Small intestine (tissue), 7 donors: Measurements from ENCODE around the gene VPS25. TPM values are rescaled to one million over a fixed set of nuclear protein-coding genes. Genes with fewer than 3 reads are reported as not detected.

ENCODE experiments used
- DNase-seq, 2 donors: peaks; one replicate each; pipeline versions ENCODE4 v3.0.0 to v3.0.0-alpha.2; 2013
- FAIRE-seq: peaks from 2 replicates; lab custom pipeline; 2012; peaks lifted over from hg19 to GRCh38; lab: Jason Lieb, UNC
- H3K27ac ChIP-seq, 3 donors: one replicate each; pipeline ENCODE4 v1.5.1; 2013; ENCODE audit warnings: low read length in 2 of 3, mild to moderate bottlenecking in 2 of 3, control low read depth in 1 of 3, inconsistent platforms in 1 of 3, low read depth in 1 of 3, moderate library complexity in 1 of 3
- H3K27me3 ChIP-seq, 3 donors: one replicate each; pipeline ENCODE4 v1.6.1; 2013; ENCODE audit warnings: low read length in 3 of 3, inconsistent platforms in 1 of 3; ENCODE audit not compliant: control insufficient read depth in 3 of 3, insufficient read depth in 3 of 3
- H3K36me3 ChIP-seq, 3 donors: one replicate each; pipeline ENCODE4 v1.6.1; 2013; ENCODE audit warnings: low read length in 3 of 3, inconsistent platforms in 1 of 3, low read depth in 1 of 3, mild to moderate bottlenecking in 1 of 3, moderate library complexity in 1 of 3; ENCODE audit not compliant: control insufficient read depth in 3 of 3, insufficient read depth in 2 of 3
- H3K4me1 ChIP-seq, 3 donors: one replicate each; pipeline ENCODE4 v1.6.1; 2013; ENCODE audit warnings: low read length in 2 of 3, inconsistent platforms in 1 of 3, low read depth in 1 of 3, mild to moderate bottlenecking in 1 of 3, moderate library complexity in 1 of 3; ENCODE audit not compliant: control insufficient read depth in 3 of 3, insufficient read depth in 2 of 3
- H3K4me3 ChIP-seq, 3 donors: one replicate each; pipeline ENCODE4 v1.5.1; 2013; ENCODE audit warnings: low read length in 3 of 3, control low read depth in 1 of 3, inconsistent platforms in 1 of 3, low read depth in 1 of 3, mild to moderate bottlenecking in 1 of 3, moderate library complexity in 1 of 3
- H3K9me3 ChIP-seq, 2 donors: one replicate each; pipeline ENCODE4 v1.6.1; 2013; ENCODE audit warnings: low read depth in 1 of 2, low read length in 1 of 2; ENCODE audit not compliant: control insufficient read depth in 2 of 2, insufficient read depth in 1 of 2
- WGBS, 3 donors: extraction: QIAGEN DNeasy Blood & Tissue Kit; methylation state at CpG; one replicate each; pipeline ENCODE4 v1.1.7; 2013; 5-methylcytosine and 5-hydroxymethylcytosine counted together
- polyA plus RNA-seq, 4 donors: library from polyadenylated mRNA; stranded (reverse) in 3 of 4; unstranded in 1 of 4; fragments of 200-250 nt in 3 of 4; fragments of 120-200 nt in 1 of 4; gene quantifications; one replicate each; pipeline versions ENCODE4 v1.2.1 to v1.2.3, GENCODE V29; 2013
- donor health status: healthy with polysubstance abuse.
- donor health status: control.
- donor health status: control.
- donor health status: Bipolar disorder and iron deficiency.
- donor health status: healthy.

The VPS25 gene
- polyA plus RNA-seq, 4 donors = 85.7 to 117 (median 94.3) TPM

GRCh38 chr17:42744806-42745617 is 28.2 kb upstream of the VPS25 start, which contains the start of gene EZH1:
Gene EZH1 (minus strand): TSS chr17:42745040. CDS start chr17:42728941, 16,099 bp downstream.
- Histone ChIP-seq H3K36me3 (peaks cover 0 to 4% (median 0%) of the 10 kb centered on the region in 3 donors), H3K9me3 (peaks cover 0 to 3% of the 10 kb centered on the region in 2 donors), H3K4me3 (peak within 1 kb of the TSS; percentile 83 to 94 (median 90)), H3K27me3 (peaks cover 0 to 3% (median 0%) of the 10 kb centered on the region in 3 donors), H3K27ac (peak within 1 kb of the TSS; percentile 81 to 98 (median 93)), H3K4me1 (peaks cover 0 to 14% (median 2%) of the 10 kb centered on the region in 3 donors)
- FAIRE-seq (no peak), DNase-seq (peak; percentile 89 to 96)
- WGBS, 3 donors = 6 to 9% (median 6%) methylated on average over 31 to 50 of the region's 50 CpGs

- 65 to 76% (median 72%) methylated on average over 7 of the region's 7 CpGs for WGBS, 3 donors
- H3K27ac ChIP-seq = peak overlapping the region in 1 of 3 donors; percentile 50
- no peaks in the 10 kb centered on the region for H3K36me3 ChIP-seq
- no peak for DNase-seq
- H3K27me3 ChIP-seq = peaks cover 0 to 3% (median 0%) of the 10 kb centered on the region in 3 donors
- peaks cover 0 to 3% of the 10 kb centered on the region in 2 donors for H3K9me3 ChIP-seq
- peaks cover 0 to 13% (median 2%) of the 10 kb centered on the region in 3 donors for H3K4me1 ChIP-seq
- no peak overlapping the region for H3K4me3 ChIP-seq
- no peak for FAIRE-seq
Observed at GRCh38 chr17:42748202-42748907, 24.9 kb upstream of the VPS25 start.

DNA sequence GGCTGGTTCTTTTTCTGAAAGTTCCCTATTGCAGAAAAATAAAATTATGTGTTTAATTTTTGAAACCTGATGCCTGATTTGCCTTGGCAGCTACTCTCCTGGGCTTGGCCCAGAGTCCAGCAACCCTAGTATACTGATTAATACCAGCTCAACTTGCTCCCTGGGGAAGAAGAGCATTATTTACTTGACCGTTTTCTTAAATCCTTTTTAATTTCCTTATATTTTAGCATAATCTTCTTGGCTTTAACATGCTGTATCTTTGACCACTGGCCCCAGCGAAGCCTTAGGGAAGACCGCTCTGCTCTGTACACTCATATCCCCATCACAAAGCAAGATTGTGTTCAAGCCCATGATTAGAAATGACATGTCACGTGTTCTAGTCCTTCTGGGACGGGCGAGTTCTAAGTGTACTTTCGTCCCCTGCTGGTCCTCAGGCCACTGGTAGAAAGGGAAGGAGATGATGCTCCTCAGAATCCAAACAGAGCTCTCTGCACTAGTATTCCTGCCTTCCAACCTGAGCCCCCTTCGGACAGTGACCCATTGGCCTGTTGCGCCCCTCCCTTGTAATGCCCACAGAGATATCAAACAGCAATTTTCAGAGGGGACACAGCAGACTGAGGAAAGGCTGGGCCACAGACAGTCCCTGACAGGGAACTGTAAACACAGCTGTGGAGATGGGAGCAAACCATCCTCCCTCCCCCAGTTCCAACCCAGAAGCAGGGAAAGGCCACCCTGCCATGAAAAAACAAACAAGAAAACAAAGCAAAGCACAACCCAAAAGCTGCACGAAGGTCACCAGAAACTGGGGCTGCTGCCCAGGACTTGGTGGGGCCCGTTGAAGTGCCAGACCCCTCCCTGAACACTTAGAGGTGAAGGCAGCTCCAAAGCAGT is 24.1 kb upstream of the VPS25 start:
- H3K36me3 ChIP-seq = no peaks in the 10 kb centered on the region
- H3K4me3 ChIP-seq = no peak overlapping the region
- H3K9me3 ChIP-seq = peaks cover 0 to 3% of the 10 kb centered on the region in 2 donors
- peaks cover 0 to 3% (median 0%) of the 10 kb centered on the region in 3 donors for H3K27me3 ChIP-seq
- FAIRE-seq = no peak
- no peak for DNase-seq
- peaks cover 0 to 5% (median 0%) of the 10 kb centered on the region in 3 donors for H3K4me1 ChIP-seq
- peak overlapping the region in 1 of 3 donors; percentile 50 for H3K27ac ChIP-seq
- 65 to 82% (median 78%) methylated on average over 11 of the region's 11 CpGs for WGBS, 3 donors

DNA sequence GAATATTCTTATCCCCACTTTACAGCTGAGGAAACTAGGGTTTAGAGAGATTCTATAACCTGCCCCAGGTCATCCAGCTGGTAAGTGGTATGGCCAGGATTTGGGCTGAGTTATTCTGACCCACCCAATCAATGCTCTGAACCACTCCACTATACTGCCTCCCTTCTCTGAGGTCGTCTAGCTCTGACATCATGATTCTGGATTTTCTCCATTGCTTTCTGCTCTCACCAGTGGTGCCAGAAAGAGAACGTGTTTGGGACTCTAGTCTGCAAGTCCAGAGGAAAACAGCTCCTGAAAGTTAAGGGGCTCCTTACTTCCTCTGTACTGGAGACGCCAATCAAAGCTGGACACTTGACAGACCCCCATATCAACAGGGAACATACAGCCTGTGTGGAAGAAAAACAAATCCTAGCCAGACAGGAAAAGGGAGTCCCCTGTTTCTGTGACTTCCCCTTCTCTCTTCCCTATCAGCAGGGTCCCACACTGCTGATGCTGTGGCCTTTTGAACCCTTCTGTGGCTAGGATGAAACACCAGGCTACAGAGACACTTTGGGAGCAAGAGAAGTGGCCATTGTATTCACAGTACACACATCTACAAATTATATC is 22.4 kb upstream of the VPS25 start:
- no peak for DNase-seq
- H3K36me3 ChIP-seq = no peaks in the 10 kb centered on the region
- no peaks in the 10 kb centered on the region for H3K9me3 ChIP-seq
- no peak for FAIRE-seq
- H3K27ac ChIP-seq = peak overlapping the region in 1 of 3 donors; percentile 63
- no peaks in the 10 kb centered on the region for H3K4me1 ChIP-seq
- WGBS, 3 donors = 36 to 57% (median 43%) methylated on average over 3 of the region's 3 CpGs
- H3K4me3 ChIP-seq = no peak overlapping the region
- H3K27me3 ChIP-seq = no peaks in the 10 kb centered on the region

DNA sequence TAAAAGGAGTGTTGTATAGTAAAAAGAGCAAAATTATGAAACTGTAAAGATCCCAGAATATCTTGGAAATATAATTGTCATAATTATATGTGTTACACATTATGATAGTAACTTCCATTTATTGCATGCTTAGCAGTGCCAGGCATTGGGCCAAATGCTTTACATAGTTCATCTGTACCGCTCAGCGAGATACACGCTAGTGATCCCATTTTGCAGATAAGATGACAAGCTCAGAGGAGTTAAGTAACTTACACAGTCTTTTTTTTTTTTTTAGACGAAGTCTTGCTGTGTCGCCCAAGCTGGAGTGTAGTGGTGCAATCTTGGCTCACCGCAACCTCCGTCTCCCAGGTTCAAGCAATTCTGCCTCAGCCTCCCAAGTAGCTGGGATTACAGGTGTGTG is 21.6 kb upstream of the VPS25 start:
- no peaks in the 10 kb centered on the region for H3K4me1 ChIP-seq
- FAIRE-seq (no peak), DNase-seq (no peak)
- no peaks in the 10 kb centered on the region for H3K36me3 ChIP-seq
- H3K4me3 ChIP-seq = no peak overlapping the region
- no peaks in the 10 kb centered on the region for H3K9me3 ChIP-seq
- H3K27ac ChIP-seq = no peak overlapping the region
- H3K27me3 ChIP-seq = no peaks in the 10 kb centered on the region
- WGBS, 3 donors = 56 to 65% (median 59%) methylated on average over 7 of the region's 7 CpGs

GRCh38 chr17:42754782-42755181 is 18.5 kb upstream of the VPS25 start:
- DNase-seq (no peak), FAIRE-seq (no peak)
- Histone ChIP-seq H3K27me3 (no peaks in the 10 kb centered on the region), H3K4me1 (peaks cover 0 to under 1% (median 0%) of the 10 kb centered on the region in 3 donors), H3K4me3 (no peak overlapping the region), H3K36me3 (no peaks in the 10 kb centered on the region), H3K27ac (no peak overlapping the region), H3K9me3 (no peaks in the 10 kb centered on the region)
- 58 to 73% (median 69%) methylated on average over 3 of the region's 3 CpGs for WGBS, 3 donors

- WGBS, 3 donors = 29 to 43% (median 38%) methylated on average over 11 of the region's 11 CpGs
- H3K36me3 ChIP-seq = no peaks in the 10 kb centered on the region
- H3K27me3 ChIP-seq = peaks cover 0 to 12% (median 3%) of the 10 kb centered on the region in 3 donors
- DNase-seq = no peak
- H3K4me3 ChIP-seq = peak overlapping the region in 2 of 3 donors; percentile 50 to 57
- H3K27ac ChIP-seq = no peak overlapping the region
- H3K9me3 ChIP-seq = no peaks in the 10 kb centered on the region
- FAIRE-seq = no peak
- H3K4me1 ChIP-seq = peaks cover 0 to 22% (median 0%) of the 10 kb centered on the region in 3 donors
Observed at GRCh38 chr17:42759982-42760651, 13.1 kb upstream of the VPS25 start.
